Neural progenitor cell (in vitro differentiated cells): Measurements from ENCODE around the gene NIBAN1. TPM values are rescaled to one million over a fixed set of nuclear protein-coding genes. Genes with fewer than 3 reads are reported as not detected.

Experiments
- DNase-seq: peaks from one replicate; pipeline ENCODE4 v3.0.0-alpha.2; 2016; ENCODE audit warnings: low spot score
- H2AFZ ChIP-seq: fragments of 200-600 bp; sonication (generic); replicated peaks from 2 replicates; pipeline ENCODE4 v1.6.1; 2016; ENCODE audit warnings: antibody characterized with exemption
- H3F3A ChIP-seq: fragments of 200-600 bp; sonication (generic); 2 replicates; pipeline ENCODE4 v1.6.1; 2016; ENCODE audit warnings: antibody characterized with exemption, low read depth
- H3K27ac ChIP-seq: fragments of 200-600 bp; sonication (generic); 2 replicates; pipeline ENCODE4 v1.5.1; 2016; ENCODE audit warnings: mild to moderate bottlenecking
- H3K27me3 ChIP-seq: fragments of 200-600 bp; sonication (generic); 2 replicates; pipeline ENCODE4 v1.6.1; 2016; ENCODE audit warnings: mild to moderate bottlenecking, moderate library complexity
- H3K36me3 ChIP-seq: fragments of 200-600 bp; sonication (generic); 2 replicates; pipeline ENCODE4 v1.5.1; 2016
- H3K4me1 ChIP-seq: fragments of 200-600 bp; sonication (generic); 2 replicates; pipeline ENCODE4 v1.6.1; 2016; ENCODE audit warnings: mixed run types
- H3K4me2 ChIP-seq: fragments of 200-600 bp; sonication (generic); 2 replicates; pipeline ENCODE4 v1.6.1; 2016
- H3K4me3 ChIP-seq: fragments of 200-600 bp; sonication (generic); 2 replicates; pipeline ENCODE4 v1.5.1; 2016
- H3K79me2 ChIP-seq: fragments of 200-600 bp; sonication (generic); 2 replicates; pipeline ENCODE4 v1.6.1; 2016; ENCODE audit warnings: low read depth
- H3K9ac ChIP-seq: fragments of 200-600 bp; sonication (generic); 2 replicates; pipeline ENCODE4 v1.6.1; 2016
- H3K9me3 ChIP-seq: fragments of 200-600 bp; sonication (generic); 2 replicates; pipeline ENCODE4 v1.5.1; 2016; ENCODE audit warnings: low read depth
- H4K20me1 ChIP-seq: fragments of 200-600 bp; sonication (generic); 2 replicates; pipeline ENCODE4 v1.6.1; 2016; ENCODE audit warnings: low read depth
- H3K27ac Mint-ChIP-seq: 3 replicates; pipeline ENCODE4 v1.8.0; 2021; ENCODE audit warnings: mixed read lengths
- H3K27me3 Mint-ChIP-seq: 2 replicates; pipeline ENCODE4 v1.8.0; 2022; ENCODE audit warnings: low read depth, mild to moderate bottlenecking, inconsistent platforms, moderate library complexity, mixed read lengths; ENCODE audit not compliant: insufficient read depth
- H3K36me3 Mint-ChIP-seq: 3 replicates; pipeline ENCODE4 v1.8.0; 2021; ENCODE audit warnings: mixed read lengths
- H3K4me1 Mint-ChIP-seq: 3 replicates; pipeline ENCODE4 v1.8.0; 2021; ENCODE audit warnings: mixed read lengths
- H3K4me3 Mint-ChIP-seq: 3 replicates; pipeline ENCODE4 v1.8.0; 2021; ENCODE audit warnings: mild to moderate bottlenecking, moderate library complexity, mixed read lengths
- H3K9me3 Mint-ChIP-seq: 3 replicates; pipeline ENCODE4 v1.8.0; 2020; ENCODE audit warnings: mixed read lengths
- CTCF ChIP-seq: fragments of 200-600 bp; sonication (generic); IDR thresholded peaks from 2 replicates; pipeline ENCODE4 v1.5.1; 2017; ENCODE audit warnings: antibody characterized with exemption, mild to moderate bottlenecking
- EZH2 ChIP-seq: fragments of 200-600 bp; sonication (generic); IDR thresholded peaks from 2 replicates; pipeline ENCODE4 v1.6.1; 2017; ENCODE audit warnings: antibody characterized with exemption, mild to moderate bottlenecking, moderate library complexity
- EZH2phosphoT487 ChIP-seq: fragments of 200-600 bp; sonication (generic); IDR thresholded peaks from 2 replicates; pipeline ENCODE4 v1.6.1; 2017; ENCODE audit warnings: antibody characterized with exemption
- total RNA-seq: library from RNA; depleted of rRNA; stranded (reverse); fragments of >200 nt; gene quantifications from 2 replicates; pipeline ENCODE4 v1.2.3, GENCODE V29; 2015; ENCODE audit warnings: low replicate concordance

Gene NIBAN1
- 0.15 and 0.36 TPM in 2 replicates for total RNA-seq

GRCh38 chr1:184974056-184974836, at the start of gene NIBAN1:
TSS of gene NIBAN1 (minus strand) at chr1:184974508. CDS start at chr1:184974356, 152 bp downstream.
- Mint-ChIP-seq H3K4me3 (peak within 1 kb of the TSS; percentile 92), H3K27me3 (peaks cover 22% of the 10 kb centered on the region), H3K9me3 (peaks cover 2% of the 10 kb centered on the region), H3K4me1 (peaks cover 5% of the 10 kb centered on the region), H3K27ac (peak within 1 kb of the TSS; percentile 81), H3K36me3 (no peaks in the 10 kb centered on the region)
- H3K4me1 ChIP-seq: no peaks in the 10 kb centered on the region
- H3K9me3 ChIP-seq: no peaks in the 10 kb centered on the region
- H2AFZ ChIP-seq: peak within 1 kb of the TSS; percentile 40
- peak within 1 kb of the TSS; percentile 79 for H3K4me2 ChIP-seq
- H3K27me3 ChIP-seq: peaks cover 66% of the 10 kb centered on the region
- TF ChIP-seq CTCF (no peak), EZH2 (peak; percentile 90), EZH2phosphoT487 (peak; percentile 92)
- H3K27ac ChIP-seq: no peak within 1 kb of the TSS
- H3F3A ChIP-seq: no peaks in the 10 kb centered on the region
- DNase-seq: peak; percentile 54
- H4K20me1 ChIP-seq: peaks cover 6% of the 10 kb centered on the region
- no peak within 1 kb of the TSS for H3K9ac ChIP-seq
- peak within 1 kb of the TSS; percentile 60 for H3K4me3 ChIP-seq
- H3K79me2 ChIP-seq: no peaks in the 10 kb centered on the region
- no peaks in the 10 kb centered on the region for H3K36me3 ChIP-seq

- H3K4me3 ChIP-seq: no peak overlapping the region
- H3K27ac ChIP-seq: no peak overlapping the region
- H3K27me3 ChIP-seq: no peaks in the 10 kb centered on the region
- H3F3A ChIP-seq: no peaks in the 10 kb centered on the region
- H3K9me3 Mint-ChIP-seq: no peaks in the 10 kb centered on the region
- no peak overlapping the region for H3K27ac Mint-ChIP-seq
- DNase-seq: no peak
- H3K9me3 ChIP-seq: no peaks in the 10 kb centered on the region
- H3K4me1 Mint-ChIP-seq: peaks cover 4% of the 10 kb centered on the region
- no peaks in the 10 kb centered on the region for H3K27me3 Mint-ChIP-seq
- no peak overlapping the region for H3K4me2 ChIP-seq
- H3K4me1 ChIP-seq: no peaks in the 10 kb centered on the region
- H3K36me3 Mint-ChIP-seq: no peaks in the 10 kb centered on the region
- no peak overlapping the region for H2AFZ ChIP-seq
- H3K36me3 ChIP-seq: no peaks in the 10 kb centered on the region
- no peaks in the 10 kb centered on the region for H3K79me2 ChIP-seq
- no peak for TF ChIP-seq EZH2
- no peak overlapping the region for H3K4me3 Mint-ChIP-seq
- no peak overlapping the region for H3K9ac ChIP-seq
- H4K20me1 ChIP-seq: no peaks in the 10 kb centered on the region
Observed at GRCh38 chr1:185017966-185018365, 43.7 kb upstream of the NIBAN1 start.

- Histone ChIP-seq H3K4me2 (no peak overlapping the region), H4K20me1 (no peaks in the 10 kb centered on the region), H2AFZ (no peak overlapping the region), H3K27me3 (no peaks in the 10 kb centered on the region), H3K79me2 (no peaks in the 10 kb centered on the region), H3K4me3 (no peak overlapping the region), H3K9me3 (no peaks in the 10 kb centered on the region), H3K9ac (no peak overlapping the region), H3F3A (no peaks in the 10 kb centered on the region), H3K27ac (no peak overlapping the region), H3K4me1 (no peaks in the 10 kb centered on the region), H3K36me3 (no peaks in the 10 kb centered on the region)
- TF ChIP-seq CTCF (no peak), EZH2phosphoT487 (no peak), EZH2 (no peak)
- no peaks in the 10 kb centered on the region for H3K36me3 Mint-ChIP-seq
- H3K4me1 Mint-ChIP-seq: peaks cover 4% of the 10 kb centered on the region
- H3K4me3 Mint-ChIP-seq: no peak overlapping the region
- DNase-seq: no peak
- no peaks in the 10 kb centered on the region for H3K27me3 Mint-ChIP-seq
- no peak overlapping the region for H3K27ac Mint-ChIP-seq
- H3K9me3 Mint-ChIP-seq: no peaks in the 10 kb centered on the region
Observed at GRCh38 chr1:185017338-185017737, 43.0 kb upstream of the NIBAN1 start.

GRCh38 chr1:185016880-185017279, 42.6 kb upstream of the NIBAN1 start:
- H3K4me3 Mint-ChIP-seq: no peak overlapping the region
- no peak overlapping the region for H2AFZ ChIP-seq
- H3K36me3 Mint-ChIP-seq: no peaks in the 10 kb centered on the region

More at GRCh38 chr1:185016880-185017279, 42.6 kb upstream of the NIBAN1 start:
- Histone ChIP-seq H3K79me2 (no peaks in the 10 kb centered on the region), H3K9me3 (no peaks in the 10 kb centered on the region), H3K4me2 (no peak overlapping the region), H3K4me3 (no peak overlapping the region), H3K4me1 (no peaks in the 10 kb centered on the region), H3K27me3 (no peaks in the 10 kb centered on the region), H4K20me1 (no peaks in the 10 kb centered on the region), H3K27ac (no peak overlapping the region), H3F3A (no peaks in the 10 kb centered on the region), H3K9ac (no peak overlapping the region), H3K36me3 (no peaks in the 10 kb centered on the region)
- H3K27ac Mint-ChIP-seq: no peak overlapping the region
- no peaks in the 10 kb centered on the region for H3K9me3 Mint-ChIP-seq
- peaks cover 4% of the 10 kb centered on the region for H3K4me1 Mint-ChIP-seq
- DNase-seq: no peak
- peaks cover 2% of the 10 kb centered on the region for H3K27me3 Mint-ChIP-seq
- TF ChIP-seq EZH2 (no peak), CTCF (no peak), EZH2phosphoT487 (no peak)
